Bone marrow (tissue), 2 donors: Measurements from ENCODE around the gene SLC47A2.
A peak's percentile ranks its signal among the peaks of the same experiment; 100 is the strongest.

Experiments used
- DNase-seq, 2 donors: peaks; one replicate each; lab custom pipeline; 2025; lab: John Stamatoyannopoulos, UW

Gene SLC47A2

GRCh38 chr17:19664136-19664820 is 52.1 kb downstream of the SLC47A2 start:
- DNase-seq, result no peak

GRCh38 chr17:19663097-19663496 is 53.3 kb downstream of the SLC47A2 start:
- DNase-seq, result no peak

GRCh38 chr17:19661121-19661520 is 55.3 kb downstream of the SLC47A2 start:
- no peak for DNase-seq

GRCh38 chr17:19660219-19660870 is 56.0 kb downstream of the SLC47A2 start:
- DNase-seq, result no peak

- DNase-seq, result no peak
Measured at GRCh38 chr17:19659366-19660177, 56.8 kb downstream of the SLC47A2 start.

GRCh38 chr17:19656851-19657581 is 59.4 kb downstream of the SLC47A2 start:
- DNase-seq, result no peak

GRCh38 chr17:19656336-19656735 is 60.0 kb downstream of the SLC47A2 start:
- no peak for DNase-seq

GRCh38 chr17:19654896-19655295 is 61.5 kb downstream of the SLC47A2 start:
- no peak for DNase-seq

- no peak for DNase-seq
Measured at GRCh38 chr17:19654342-19654886, 62.0 kb downstream of the SLC47A2 start.

- no peak for DNase-seq
Measured at GRCh38 chr17:19652595-19652994, 63.8 kb downstream of the SLC47A2 start.

GRCh38 chr17:19651451-19652238 is 64.7 kb downstream of the SLC47A2 start:
- DNase-seq, result no peak

- no peak for DNase-seq
Measured at GRCh38 chr17:19650826-19651225, 65.6 kb downstream of the SLC47A2 start.

- no peak for DNase-seq
Measured at GRCh38 chr17:19649274-19649541, 67.2 kb downstream of the SLC47A2 start.

- DNase-seq, result peak; percentile 81 to 89
Measured at GRCh38 chr17:19648475-19649273, 67.7 kb downstream of the SLC47A2 start, which contains the start of gene ALDH3A2. Gene ALDH3A2 (plus strand): TSS chr17:19648751. CDS start chr17:19648972, 221 bp downstream.

GRCh38 chr17:19647697-19648474 is 68.5 kb downstream of the SLC47A2 start:
- DNase-seq, result peak; percentile 6 to 95

- DNase-seq, result no peak
Measured at GRCh38 chr17:19646788-19647696, 69.3 kb downstream of the SLC47A2 start.

- DNase-seq, result no peak
Measured at GRCh38 chr17:19645734-19646201, 70.6 kb downstream of the SLC47A2 start.

GRCh38 chr17:19644493-19645210 is 71.7 kb downstream of the SLC47A2 start:
- no peak for DNase-seq
